Measurements from ENCODE around the gene LRRC46.

Gene LRRC46

GRCh38 chr17:47837401-47838039 lies 6.0 kb downstream of the LRRC46 start:
- peaks cover 39% of the 10 kb centered on the region for H3K4me1 Mint-ChIP-seq (ENCODE audit: low read depth)
- H3K27me3 Mint-ChIP-seq, result no peaks in the 10 kb centered on the region
- no peaks in the 10 kb centered on the region for H3K9me3 Mint-ChIP-seq
- H3K4me3 Mint-ChIP-seq, result no peak overlapping the region
- no peaks in the 10 kb centered on the region for H3K36me3 Mint-ChIP-seq (ENCODE audit: low read depth)
- no peak overlapping the region for H3K27ac Mint-ChIP-seq

- Mint-ChIP-seq H3K4me3 (no peak overlapping the region), H3K9me3 (no peaks in the 10 kb centered on the region), H3K36me3 (ENCODE audit: low read depth) (no peaks in the 10 kb centered on the region), H3K4me1 (ENCODE audit: low read depth) (peaks cover 45% of the 10 kb centered on the region), H3K27me3 (peaks cover 3% of the 10 kb centered on the region), H3K27ac (no peak overlapping the region)
These were observed 7.2 kb downstream of the LRRC46 start for GRCh38 chr17:47838636-47839035.

GRCh38 chr17:47839071-47839470 lies 7.6 kb downstream of the LRRC46 start:
- H3K4me1 Mint-ChIP-seq (ENCODE audit: low read depth), result peaks cover 42% of the 10 kb centered on the region
- H3K4me3 Mint-ChIP-seq, result no peak overlapping the region
- H3K27me3 Mint-ChIP-seq, result peaks cover 3% of the 10 kb centered on the region
- H3K36me3 Mint-ChIP-seq (ENCODE audit: low read depth), result no peaks in the 10 kb centered on the region
- no peaks in the 10 kb centered on the region for H3K9me3 Mint-ChIP-seq
- no peak overlapping the region for H3K27ac Mint-ChIP-seq

DNA sequence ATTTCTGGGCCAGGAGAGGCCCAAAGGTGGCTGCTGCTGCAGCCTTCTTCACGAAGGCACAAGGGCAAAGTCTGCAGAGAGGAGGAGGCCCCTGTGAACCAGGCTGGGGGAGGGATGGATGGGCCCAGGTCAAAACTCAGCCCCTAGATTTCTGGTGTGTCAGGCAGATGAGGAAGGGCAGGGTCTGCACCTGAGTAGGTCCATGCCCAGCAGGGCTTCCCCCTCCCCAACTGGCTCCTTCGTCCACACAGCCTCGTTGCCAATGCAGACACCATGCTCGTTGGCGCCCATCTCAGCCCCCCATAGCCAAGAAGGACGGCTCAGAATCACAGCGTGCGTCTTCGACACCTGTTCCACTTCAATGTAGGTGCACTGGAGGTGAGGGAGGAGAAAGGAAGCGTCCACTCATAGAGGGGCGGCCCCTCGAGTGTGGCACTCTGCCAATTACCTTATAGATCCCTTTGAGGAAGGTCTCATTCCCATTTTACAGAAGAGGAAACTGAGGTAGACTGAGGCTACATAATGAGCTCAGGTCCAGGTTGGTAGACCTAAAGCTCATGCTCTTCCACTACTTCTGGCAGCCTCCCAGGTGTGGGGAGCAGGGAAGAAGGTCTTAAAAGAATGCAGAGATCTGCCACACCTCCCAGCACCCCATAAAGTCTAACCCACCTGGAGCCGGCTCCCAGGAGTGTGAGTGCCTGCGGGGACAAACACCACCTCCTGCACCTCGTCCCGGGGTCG lies 8.7 kb downstream of the LRRC46 start:
- Mint-ChIP-seq H3K27me3 (peaks cover 12% of the 10 kb centered on the region), H3K9me3 (no peaks in the 10 kb centered on the region), H3K4me3 (peak overlapping the region; percentile 95), H3K36me3 (ENCODE audit: low read depth) (no peaks in the 10 kb centered on the region), H3K27ac (peak overlapping the region; percentile 58), H3K4me1 (ENCODE audit: low read depth) (peaks cover 33% of the 10 kb centered on the region)

- peaks cover 28% of the 10 kb centered on the region for H3K4me1 Mint-ChIP-seq (ENCODE audit: low read depth)
- H3K27me3 Mint-ChIP-seq, result peaks cover 19% of the 10 kb centered on the region
- peak within 1 kb of the TSS; percentile 95 for H3K4me3 Mint-ChIP-seq
- no peaks in the 10 kb centered on the region for H3K9me3 Mint-ChIP-seq
- peak within 1 kb of the TSS; percentile 89 for H3K27ac Mint-ChIP-seq
- H3K36me3 Mint-ChIP-seq (ENCODE audit: low read depth), result no peaks in the 10 kb centered on the region
These were observed 9.4 kb downstream of the LRRC46 start, which contains the start of gene SCRN2 for GRCh38 chr17:47840742-47841487. TSS of gene SCRN2 (minus strand) at chr17:47841273. CDS start at chr17:47840843, 430 bp downstream.

GRCh38 chr17:47841488-47842291 lies 10.2 kb downstream of the LRRC46 start:
- H3K4me1 Mint-ChIP-seq (ENCODE audit: low read depth), result peaks cover 27% of the 10 kb centered on the region
- H3K9me3 Mint-ChIP-seq, result no peaks in the 10 kb centered on the region
- peak overlapping the region; percentile 95 for H3K4me3 Mint-ChIP-seq
- no peaks in the 10 kb centered on the region for H3K36me3 Mint-ChIP-seq (ENCODE audit: low read depth)
- peaks cover 27% of the 10 kb centered on the region for H3K27me3 Mint-ChIP-seq
- H3K27ac Mint-ChIP-seq, result peak overlapping the region; percentile 89

DNA sequence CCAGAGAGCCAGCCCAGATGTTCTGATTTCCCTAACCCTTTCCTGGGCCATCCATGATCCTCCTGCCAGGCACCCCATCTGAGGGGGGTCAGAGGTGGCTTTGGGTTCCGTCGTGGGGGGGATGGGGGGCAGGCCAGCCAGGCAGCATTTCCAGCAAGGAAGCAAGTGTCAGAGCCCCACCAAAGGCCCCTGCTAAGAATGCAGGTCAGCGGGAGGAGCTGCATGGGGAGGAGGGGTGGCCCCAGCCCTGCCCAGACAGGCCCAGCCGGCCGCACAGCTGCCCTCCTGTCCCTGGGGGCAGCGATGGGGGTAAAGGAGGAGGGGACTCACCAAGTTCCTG lies 11.9 kb downstream of the LRRC46 start:
- Mint-ChIP-seq H3K4me1 (ENCODE audit: low read depth) (peaks cover 27% of the 10 kb centered on the region), H3K36me3 (ENCODE audit: low read depth) (no peaks in the 10 kb centered on the region), H3K27ac (no peak overlapping the region), H3K4me3 (no peak overlapping the region), H3K27me3 (peaks cover 37% of the 10 kb centered on the region), H3K9me3 (no peaks in the 10 kb centered on the region)

DNA sequence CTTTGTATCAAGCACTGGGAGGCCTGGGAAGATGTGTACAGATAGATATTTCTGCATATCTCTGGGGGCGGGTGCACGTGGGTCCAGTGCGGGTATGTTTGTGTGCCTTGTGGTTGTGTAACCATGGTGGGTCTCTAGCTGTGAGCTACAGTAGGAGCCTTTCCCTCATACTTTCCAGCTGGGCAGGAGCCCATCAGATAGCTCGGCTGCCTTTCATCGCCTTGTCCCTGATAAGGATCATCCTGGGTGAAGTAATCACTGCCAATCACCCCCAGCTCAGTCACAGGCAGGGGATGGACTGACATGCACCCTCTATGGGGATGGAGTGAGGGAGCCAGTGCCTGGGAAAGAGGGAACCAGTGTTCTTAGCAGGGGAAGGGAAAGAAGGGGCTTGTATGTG lies 12.8 kb downstream of the LRRC46 start:
- Mint-ChIP-seq H3K36me3 (ENCODE audit: low read depth) (no peaks in the 10 kb centered on the region), H3K9me3 (no peaks in the 10 kb centered on the region), H3K27ac (no peak overlapping the region), H3K4me3 (no peak overlapping the region), H3K27me3 (peaks cover 45% of the 10 kb centered on the region), H3K4me1 (ENCODE audit: low read depth) (peaks cover 27% of the 10 kb centered on the region)

- H3K36me3 Mint-ChIP-seq (ENCODE audit: low read depth), result no peaks in the 10 kb centered on the region
- H3K27ac Mint-ChIP-seq, result no peak overlapping the region
- H3K4me1 Mint-ChIP-seq (ENCODE audit: low read depth), result peaks cover 23% of the 10 kb centered on the region
- H3K9me3 Mint-ChIP-seq, result no peaks in the 10 kb centered on the region
- H3K4me3 Mint-ChIP-seq, result no peak overlapping the region
- H3K27me3 Mint-ChIP-seq, result peaks cover 54% of the 10 kb centered on the region
These were observed 13.6 kb downstream of the LRRC46 start for GRCh38 chr17:47844814-47845715.

- H3K4me3 Mint-ChIP-seq, result no peak overlapping the region
- H3K4me1 Mint-ChIP-seq (ENCODE audit: low read depth), result peaks cover 23% of the 10 kb centered on the region
- H3K36me3 Mint-ChIP-seq (ENCODE audit: low read depth), result no peaks in the 10 kb centered on the region
- H3K27ac Mint-ChIP-seq, result no peak overlapping the region
- H3K9me3 Mint-ChIP-seq, result no peaks in the 10 kb centered on the region
- H3K27me3 Mint-ChIP-seq, result peaks cover 60% of the 10 kb centered on the region
These were observed 14.2 kb downstream of the LRRC46 start for GRCh38 chr17:47845716-47846075.

- Mint-ChIP-seq H3K27ac (no peak overlapping the region), H3K27me3 (peaks cover 63% of the 10 kb centered on the region), H3K4me3 (no peak overlapping the region), H3K9me3 (no peaks in the 10 kb centered on the region), H3K4me1 (ENCODE audit: low read depth) (peaks cover 20% of the 10 kb centered on the region), H3K36me3 (ENCODE audit: low read depth) (no peaks in the 10 kb centered on the region)
These were observed 15.4 kb downstream of the LRRC46 start for GRCh38 chr17:47846716-47847340.

DNA sequence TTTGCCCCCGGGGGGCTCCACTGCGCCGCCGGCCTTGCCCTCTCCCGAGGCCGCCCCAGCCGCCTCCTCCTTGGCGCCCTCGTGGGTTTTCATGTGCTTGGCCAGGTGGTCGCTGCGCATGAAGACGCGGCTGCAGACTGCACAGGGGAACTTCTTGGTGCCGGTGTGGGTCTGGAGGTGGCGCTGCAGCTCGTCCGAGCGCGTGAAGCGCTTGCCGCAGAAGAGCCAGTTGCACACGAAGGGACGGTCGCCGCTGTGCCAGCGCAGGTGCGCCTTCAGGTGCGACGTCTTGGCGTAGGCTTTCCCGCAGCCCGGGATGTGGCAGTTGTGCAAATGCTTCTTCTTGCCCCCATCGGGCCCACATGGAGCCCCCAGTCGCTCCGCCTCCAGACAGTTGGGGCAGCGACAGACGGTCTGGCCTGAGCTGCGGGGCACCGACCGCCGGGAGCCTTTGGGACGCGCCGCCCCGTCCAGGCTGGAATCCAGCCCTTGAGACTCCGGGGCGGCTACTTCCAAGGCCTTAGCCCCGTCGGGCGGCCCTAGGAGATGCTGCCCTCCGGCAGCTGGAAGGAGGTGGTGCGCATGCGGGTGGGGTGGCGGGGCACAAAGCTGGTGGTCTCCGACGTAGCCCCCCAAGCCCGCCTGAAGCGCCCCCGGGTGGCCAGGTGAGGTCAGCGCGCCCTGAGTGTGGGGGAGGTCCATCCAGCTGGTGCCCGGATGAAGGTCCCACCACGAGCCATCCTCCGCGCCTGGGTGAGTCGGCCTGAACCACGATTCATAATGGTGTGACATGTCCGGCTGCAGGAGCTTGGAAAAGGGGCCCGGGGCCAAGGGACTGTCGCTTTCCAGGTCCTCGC lies 16.1 kb downstream of the LRRC46 start:
- Mint-ChIP-seq H3K27me3 (peaks cover 70% of the 10 kb centered on the region), H3K4me3 (no peak overlapping the region), H3K36me3 (ENCODE audit: low read depth) (no peaks in the 10 kb centered on the region), H3K27ac (no peak overlapping the region), H3K4me1 (ENCODE audit: low read depth) (peaks cover 21% of the 10 kb centered on the region), H3K9me3 (no peaks in the 10 kb centered on the region)

DNA sequence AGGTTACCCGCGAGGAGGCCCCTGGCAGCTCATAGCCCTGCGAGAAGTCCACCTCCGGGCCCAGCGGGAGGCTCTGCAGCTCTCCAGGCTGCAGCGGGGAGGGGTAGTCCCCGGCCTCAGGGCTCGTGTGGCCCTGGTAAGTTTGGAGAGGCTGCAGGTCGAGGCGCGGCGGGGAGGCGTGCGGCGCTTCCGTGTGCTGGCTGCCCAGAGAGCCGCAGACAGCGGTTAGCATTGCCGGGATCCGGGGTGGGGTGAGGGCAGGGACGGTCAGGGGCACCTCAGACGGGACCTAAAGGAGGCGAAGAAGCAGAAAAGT lies 16.7 kb downstream of the LRRC46 start:
- Mint-ChIP-seq H3K4me3 (no peak overlapping the region), H3K36me3 (ENCODE audit: low read depth) (no peaks in the 10 kb centered on the region), H3K27me3 (peaks cover 74% of the 10 kb centered on the region)

More for the DNA sequence above, 16.7 kb downstream of the LRRC46 start:
- Mint-ChIP-seq H3K27ac (no peak overlapping the region), H3K4me1 (ENCODE audit: low read depth) (peaks cover 17% of the 10 kb centered on the region), H3K9me3 (no peaks in the 10 kb centered on the region)

All from stimulated activated naive CD8-positive, alpha-beta T cell treated with anti-CD3 and anti-CD28 coated beads, Interleukin-15, Interleukin-2, amounts not matched to agents 100 ng/mL and 50 ng/mL, for 24 hours (primary cell).